Measurements from ENCODE around the gene RAMP2.
A peak's percentile ranks its signal among the peaks of the same experiment; 100 is the strongest.
"Not testable (repeated sequence)": the region's sequence is repeated elsewhere in the genome, so short reads cannot be mapped to it uniquely, and the experiment has no call there.

Gene RAMP2

DNA sequence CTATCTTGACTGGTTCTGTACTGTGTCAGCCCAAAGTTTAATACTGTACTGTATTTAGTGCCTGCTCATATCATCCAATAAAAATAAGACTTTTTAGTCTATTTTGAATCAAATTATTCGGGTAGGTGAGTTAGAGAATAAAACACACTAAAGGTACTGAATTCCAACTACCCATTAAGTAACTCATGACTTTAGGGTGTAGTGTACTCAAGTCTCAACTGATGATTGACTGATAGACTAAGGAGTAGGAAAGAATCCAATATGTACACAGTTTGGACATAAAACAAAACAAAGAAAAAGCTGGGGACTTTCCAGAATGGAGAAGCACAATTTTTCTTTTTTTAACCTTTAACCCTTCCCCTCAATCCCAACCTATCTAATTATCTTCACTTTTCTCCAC is 20.3 kb upstream of the RAMP2 start:
- peaks cover 4% of the 10 kb centered on the region; the same call in 1 of the 2 replicates for H3K36me3 ChIP-seq (ENCODE audit: low read depth)
- H3K27ac ChIP-seq (ENCODE audit: poor library complexity, severe bottlenecking), result no peak overlapping the region
- H3K27me3 ChIP-seq (ENCODE audit: insufficient read depth, poor library complexity, severe bottlenecking), result no peaks in the 10 kb centered on the region
- DNase-seq (ENCODE audit: low spot score), result no peak
- H3K9me3 ChIP-seq (ENCODE audit: severe bottlenecking), result no peaks in the 10 kb centered on the region
- H3K4me1 ChIP-seq (ENCODE audit: insufficient read depth, poor library complexity, severe bottlenecking), result peaks cover 4% of the 10 kb centered on the region
- no peak for ATAC-seq (ENCODE audit: low read depth)
- no peak overlapping the region for H3K4me3 ChIP-seq (ENCODE audit: severe bottlenecking)
- TF ChIP-seq, protein P1, sequence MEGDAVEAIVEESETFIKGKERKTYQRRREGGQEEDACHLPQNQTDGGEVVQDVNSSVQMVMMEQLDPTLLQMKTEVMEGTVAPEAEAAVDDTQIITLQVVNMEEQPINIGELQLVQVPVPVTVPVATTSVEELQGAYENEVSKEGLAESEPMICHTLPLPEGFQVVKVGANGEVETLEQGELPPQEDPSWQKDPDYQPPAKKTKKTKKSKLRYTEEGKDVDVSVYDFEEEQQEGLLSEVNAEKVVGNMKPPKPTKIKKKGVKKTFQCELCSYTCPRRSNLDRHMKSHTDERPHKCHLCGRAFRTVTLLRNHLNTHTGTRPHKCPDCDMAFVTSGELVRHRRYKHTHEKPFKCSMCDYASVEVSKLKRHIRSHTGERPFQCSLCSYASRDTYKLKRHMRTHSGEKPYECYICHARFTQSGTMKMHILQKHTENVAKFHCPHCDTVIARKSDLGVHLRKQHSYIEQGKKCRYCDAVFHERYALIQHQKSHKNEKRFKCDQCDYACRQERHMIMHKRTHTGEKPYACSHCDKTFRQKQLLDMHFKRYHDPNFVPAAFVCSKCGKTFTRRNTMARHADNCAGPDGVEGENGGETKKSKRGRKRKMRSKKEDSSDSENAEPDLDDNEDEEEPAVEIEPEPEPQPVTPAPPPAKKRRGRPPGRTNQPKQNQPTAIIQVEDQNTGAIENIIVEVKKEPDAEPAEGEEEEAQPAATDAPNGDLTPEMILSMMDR (IDR thresholded peaks at IDR 0.05; ENCODE audit: poor library complexity, severe bottlenecking), result no peak

DNA sequence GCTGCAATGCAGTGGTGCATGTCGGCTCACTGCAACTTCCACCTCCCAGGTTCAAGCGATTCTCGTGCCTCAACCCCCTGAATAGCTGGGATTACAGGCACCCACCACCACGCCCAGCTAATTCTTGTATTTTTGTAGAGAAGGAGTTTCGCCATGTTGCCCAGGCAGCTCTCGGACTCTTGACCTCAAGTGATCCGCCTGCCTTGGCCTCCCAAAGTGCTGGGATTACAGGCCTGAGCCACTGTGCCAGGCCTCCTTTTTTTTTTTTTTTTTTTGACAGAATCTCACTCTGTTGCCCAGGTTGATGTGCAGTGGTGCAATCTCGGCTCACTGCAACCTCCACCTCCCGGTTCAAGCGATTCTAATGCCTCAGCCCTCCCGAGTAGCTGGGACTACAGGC is 18.1 kb upstream of the RAMP2 start:
- H3K36me3 ChIP-seq (ENCODE audit: low read depth); H3K4me1 ChIP-seq (ENCODE audit: insufficient read depth, poor library complexity, severe bottlenecking); H3K27me3 ChIP-seq (ENCODE audit: insufficient read depth, poor library complexity, severe bottlenecking); ATAC-seq (ENCODE audit: low read depth); H3K27ac ChIP-seq (ENCODE audit: poor library complexity, severe bottlenecking); DNase-seq (ENCODE audit: low spot score); H3K9me3 ChIP-seq (ENCODE audit: severe bottlenecking); H3K4me3 ChIP-seq (ENCODE audit: severe bottlenecking): not testable (repeated sequence)

DNA sequence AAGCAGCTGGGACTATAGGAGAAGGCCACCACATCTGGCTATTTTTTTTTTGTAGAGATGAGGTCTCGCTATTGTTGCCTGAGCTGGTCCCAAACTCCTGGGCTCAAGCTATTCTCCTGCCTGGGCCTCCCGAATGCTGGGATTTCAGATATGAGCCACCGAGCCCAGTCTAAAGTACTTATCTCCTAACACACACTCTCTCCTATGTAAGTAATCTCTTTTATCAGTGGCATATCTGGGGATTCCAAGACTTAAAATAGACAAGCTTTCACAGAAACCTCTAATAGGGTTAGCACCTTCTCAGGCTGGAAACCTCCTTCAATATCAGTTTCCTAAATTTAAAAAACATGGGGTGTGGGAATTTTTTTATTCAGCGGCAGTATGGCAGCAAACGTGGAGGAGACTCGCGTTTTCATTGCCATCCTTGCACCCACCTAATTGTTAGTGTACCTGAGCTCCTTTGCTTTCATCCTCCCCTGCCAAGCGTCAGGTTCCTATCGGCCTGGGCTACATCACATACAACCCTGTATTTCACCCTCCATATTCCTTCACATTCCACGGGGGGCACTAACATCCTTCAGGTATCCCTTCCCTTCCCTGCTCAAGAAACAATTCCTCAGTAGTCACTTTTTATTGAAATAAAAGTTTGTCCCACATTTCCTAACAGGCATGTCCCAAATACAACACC is 17.3 kb upstream of the RAMP2 start:
- peak overlapping the region; percentile 52 for H3K4me3 ChIP-seq (ENCODE audit: severe bottlenecking)
- TF ChIP-seq, protein P1 (IDR thresholded peaks at IDR 0.05; ENCODE audit: poor library complexity, severe bottlenecking), result peak; percentile 35
- ATAC-seq (ENCODE audit: low read depth) (peak; percentile 40; the same call in 2 of the 3 replicates), DNase-seq (ENCODE audit: low spot score) (no peak)
- H3K9me3 ChIP-seq (ENCODE audit: severe bottlenecking), result no peaks in the 10 kb centered on the region
- H3K4me1 ChIP-seq (ENCODE audit: insufficient read depth, poor library complexity, severe bottlenecking), result peaks cover 4% of the 10 kb centered on the region
- H3K27me3 ChIP-seq (ENCODE audit: insufficient read depth, poor library complexity, severe bottlenecking), result no peaks in the 10 kb centered on the region
- H3K27ac ChIP-seq (ENCODE audit: poor library complexity, severe bottlenecking), result peak overlapping the region; percentile 55
- H3K36me3 ChIP-seq (ENCODE audit: low read depth), result peaks cover 4% of the 10 kb centered on the region; the same call in 1 of the 2 replicates

DNA sequence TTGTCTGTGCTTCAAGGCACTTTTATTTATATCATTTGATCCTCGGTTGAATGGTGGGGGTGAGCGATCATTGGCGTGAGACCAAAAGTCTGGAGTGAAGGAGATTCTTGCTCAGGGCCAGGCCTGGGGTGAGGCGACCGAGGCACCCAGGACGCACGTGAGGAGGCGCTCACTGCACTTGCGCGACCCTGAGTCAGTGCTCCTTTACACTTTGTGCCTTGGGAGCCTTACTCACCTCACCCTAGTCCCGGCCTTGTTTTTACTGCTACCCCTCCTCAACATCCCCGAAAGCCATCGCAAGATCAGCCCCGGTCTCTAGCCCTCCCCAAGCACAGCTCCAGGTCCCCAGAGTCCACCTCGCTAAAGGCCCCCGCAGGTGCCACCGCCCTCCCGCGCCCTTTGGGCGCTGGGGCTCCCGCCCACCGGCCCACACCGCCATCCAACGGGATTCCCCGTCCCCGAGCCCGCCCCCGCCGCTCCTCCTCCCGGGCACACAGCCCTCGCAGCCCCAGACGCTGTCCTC is 16.7 kb upstream of the RAMP2 start:
- Histone ChIP-seq H3K27ac (ENCODE audit: poor library complexity, severe bottlenecking) (peak overlapping the region; percentile 55), H3K4me1 (ENCODE audit: insufficient read depth, poor library complexity, severe bottlenecking) (peaks cover 4% of the 10 kb centered on the region)
- peak; percentile 81 for ATAC-seq (ENCODE audit: low read depth)

DNA sequence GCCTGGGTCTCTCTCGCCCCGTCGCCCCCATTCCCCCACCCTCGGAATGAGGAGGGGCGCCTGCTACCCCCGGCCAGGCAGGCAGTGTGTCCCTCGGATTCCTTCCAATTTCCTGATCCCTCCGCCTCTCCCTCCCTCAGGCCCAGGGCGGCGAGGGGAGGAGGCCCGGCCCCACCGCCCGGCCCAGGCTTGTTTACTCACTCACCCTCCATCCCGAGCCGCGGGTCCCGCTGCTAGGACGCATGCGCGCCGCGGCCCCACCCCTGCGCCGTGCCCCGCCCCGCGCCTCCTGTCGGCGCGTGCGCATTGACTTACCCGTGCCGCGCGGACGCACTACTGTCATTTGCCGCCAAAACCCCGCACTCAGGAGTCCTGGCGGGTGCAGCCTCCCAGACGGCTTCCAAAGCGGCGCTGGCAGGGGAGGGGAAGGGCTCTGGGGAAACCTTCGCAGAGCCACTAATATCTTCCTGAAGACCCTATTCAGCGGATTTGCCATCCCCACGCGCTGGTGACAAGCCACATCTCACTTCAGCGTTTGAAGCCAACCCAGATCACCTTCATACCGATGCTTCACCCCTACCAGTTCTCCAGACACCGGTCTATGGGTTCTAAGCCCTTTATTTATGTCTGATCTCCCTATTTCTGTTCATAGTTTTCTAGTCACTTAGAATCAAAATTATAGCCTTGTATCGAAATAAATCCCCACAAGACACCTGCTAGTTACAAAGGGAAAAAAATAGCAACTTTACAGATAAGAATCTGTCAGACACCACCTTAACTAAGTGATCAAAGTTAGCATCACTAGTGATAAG is 16.0 kb upstream of the RAMP2 start, which contains the start of gene EZH1:
Gene EZH1 (minus strand): TSS at position 235 of the 812 bp plus-strand sequence. CDS start 16,099 bp downstream, outside the sequence.
- Histone ChIP-seq H3K27me3 (ENCODE audit: insufficient read depth, poor library complexity, severe bottlenecking) (no peaks in the 10 kb centered on the region), H3K4me1 (ENCODE audit: insufficient read depth, poor library complexity, severe bottlenecking) (peaks cover 4% of the 10 kb centered on the region), H3K27ac (ENCODE audit: poor library complexity, severe bottlenecking) (peak within 1 kb of the TSS; percentile 55), H3K36me3 (ENCODE audit: low read depth) (peaks cover 4% of the 10 kb centered on the region; the same call in 1 of the 2 replicates), H3K9me3 (ENCODE audit: severe bottlenecking) (no peaks in the 10 kb centered on the region), H3K4me3 (ENCODE audit: severe bottlenecking) (peak within 1 kb of the TSS; percentile 52)
- TF ChIP-seq, protein P1 (IDR thresholded peaks at IDR 0.05; ENCODE audit: poor library complexity, severe bottlenecking), result no peak
- ATAC-seq (ENCODE audit: low read depth), result peak; percentile 88
- peak; percentile 81 for DNase-seq (ENCODE audit: low spot score)

More for the DNA sequence above, 16.7 kb upstream of the RAMP2 start:
- TF ChIP-seq, protein P1 (IDR thresholded peaks at IDR 0.05; ENCODE audit: poor library complexity, severe bottlenecking), result peak; percentile 25
- H3K27me3 ChIP-seq (ENCODE audit: insufficient read depth, poor library complexity, severe bottlenecking), result no peaks in the 10 kb centered on the region
- peak overlapping the region; percentile 52 for H3K4me3 ChIP-seq (ENCODE audit: severe bottlenecking)
- no peaks in the 10 kb centered on the region for H3K9me3 ChIP-seq (ENCODE audit: severe bottlenecking)
- H3K36me3 ChIP-seq (ENCODE audit: low read depth), result peaks cover 4% of the 10 kb centered on the region; the same call in 1 of the 2 replicates
- DNase-seq (ENCODE audit: low spot score), result peak; percentile 71
